Common myeloid progenitor, CD34-positive (primary cell): ENCODE results near the gene ADAMTS7.
A peak's percentile ranks its signal among the peaks of the same experiment; 100 is the strongest.
"Not testable (repeated sequence)": the region's sequence is repeated elsewhere in the genome, so short reads cannot be mapped to it uniquely, and the experiment has no call there.

Source experiments
- CTCF ChIA-PET: fragments of 350-600 bp; sonication (Branson Sonifier 250); formaldehyde crosslinking; loops from one replicate; lab custom pipeline; 2021; ENCODE audit warnings: antibody characterized with exemption; lab: Charles Lee
- POLR2A ChIA-PET: fragments of 350-600 bp; sonication (Branson Sonifier 250); formaldehyde crosslinking; loops from one replicate; lab custom pipeline; 2021; ENCODE audit warnings: antibody characterized with exemption; lab: Charles Lee
- DNase-seq, 3 donors: peaks; one replicate each; pipeline versions ENCODE4 v3.0.0 to v3.0.0-alpha.2; 2013
- H3K27ac ChIP-seq, 2 experiments: 1 replicate in 1 of 2; 2 replicates in 1 of 2; pipeline ENCODE4 v1.7.0; 2013; ENCODE audit warnings: inconsistent platforms in 2 of 2, low read length in 2 of 2, mild to moderate bottlenecking in 2 of 2, low read depth in 1 of 2, moderate library complexity in 1 of 2; ENCODE audit not compliant: severe bottlenecking in 2 of 2, insufficient read depth in 1 of 2, poor library complexity in 1 of 2
- H3K27me3 ChIP-seq, 5 experiments: replicated peaks in 2 of 5; 1 replicate in 3 of 5; 2 replicates in 2 of 5; pipeline versions ENCODE4 v1.6.1 to v1.7.0; 2013; ENCODE audit warnings: low read length in 4 of 5, mild to moderate bottlenecking in 2 of 5, moderate library complexity in 2 of 5, inconsistent platforms in 1 of 5; ENCODE audit not compliant: insufficient read depth in 5 of 5, control insufficient read depth in 4 of 5
- H3K36me3 ChIP-seq, 4 experiments: 1 replicate in 2 of 4; 2 replicates in 2 of 4; pipeline versions ENCODE4 v1.6.1 to v1.7.0; 2013; ENCODE audit warnings: low read length in 3 of 4, control low read depth in 1 of 4, mild to moderate bottlenecking in 1 of 4; ENCODE audit not compliant: control insufficient read depth in 4 of 4, insufficient read depth in 4 of 4
- H3K4me1 ChIP-seq, 4 experiments: 1 replicate in 3 of 4; 2 replicates in 1 of 4; pipeline versions ENCODE4 v1.6.1 to v1.7.1; 2013; ENCODE audit warnings: low read length in 3 of 4, mild to moderate bottlenecking in 3 of 4, control low read depth in 1 of 4, inconsistent platforms in 1 of 4, moderate library complexity in 1 of 4; ENCODE audit not compliant: control insufficient read depth in 4 of 4, insufficient read depth in 4 of 4; ENCODE audit errors: control extremely low read depth in 1 of 4
- H3K4me3 ChIP-seq, 7 experiments: 1 replicate in 4 of 7; 2 replicates in 3 of 7; pipeline versions ENCODE4 v1.5.1 to v1.7.0; 2013; ENCODE audit warnings: mild to moderate bottlenecking in 7 of 7, low read length in 6 of 7, moderate library complexity in 6 of 7, inconsistent platforms in 2 of 7, low read depth in 2 of 7, control low read depth in 1 of 7; ENCODE audit not compliant: insufficient read depth in 4 of 7, control insufficient read depth in 1 of 7; ENCODE audit errors: extremely low read depth in 1 of 7
- H3K9me3 ChIP-seq, 5 experiments: 1 replicate in 4 of 5; 2 replicates in 1 of 5; pipeline versions ENCODE4 v1.6.1 to v1.7.1; 2013; ENCODE audit warnings: low read length in 4 of 5, mild to moderate bottlenecking in 2 of 5, inconsistent platforms in 1 of 5, low read depth in 1 of 5, moderate library complexity in 1 of 5; ENCODE audit not compliant: control insufficient read depth in 4 of 5, insufficient read depth in 2 of 5; ENCODE audit errors: control extremely low read depth in 1 of 5
- WGBS: methylation state at CpG from one replicate; pipeline ENCODE4 v1.1.5; 2013; ENCODE audit not compliant: insufficient coverage; 5-methylcytosine and 5-hydroxymethylcytosine counted together

ADAMTS7 gene

DNA sequence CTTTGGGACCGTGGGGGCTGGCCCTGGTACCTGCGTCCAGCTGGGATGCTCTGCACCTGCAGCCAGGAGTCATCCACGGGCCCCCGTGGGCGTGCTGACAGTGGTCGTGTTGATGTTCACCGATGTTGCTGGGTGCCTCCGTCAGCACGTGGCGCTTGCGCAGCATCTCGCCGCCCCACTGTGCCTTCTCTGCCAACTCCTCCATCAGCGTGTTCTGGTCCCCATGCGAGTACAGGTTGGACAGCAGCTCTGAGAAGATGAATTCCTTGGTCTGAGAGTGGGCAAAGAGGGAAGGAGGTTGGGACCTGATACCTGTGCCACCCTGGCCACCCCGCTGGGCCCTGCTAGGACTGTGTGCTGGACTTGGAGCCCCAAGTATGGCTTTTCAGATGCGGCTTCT lies 61.4 kb downstream of the ADAMTS7 start:
- H3K4me1 ChIP-seq: peaks cover 0 to 4% (median 4%) of the 10 kb centered on the region in 4 experiments
- H3K27ac ChIP-seq: no peak overlapping the region
- 98% methylated on average over 13 of the region's 17 CpGs for WGBS
- CTCF ChIA-PET: interaction anchor here (1.5 to 1.9 kb wide), 2 partner anchors 10 to 113 kb away, joined by 3 to 8 read pairs; no protein-coding TSS in a partner anchor
- no peaks in the 10 kb centered on the region for H3K9me3 ChIP-seq
- no peaks in the 10 kb centered on the region for H3K36me3 ChIP-seq
- POLR2A ChIA-PET: no interaction called here
- H3K4me3 ChIP-seq: no peak overlapping the region
- no peak for DNase-seq
- no peaks in the 10 kb centered on the region for H3K27me3 ChIP-seq

DNA sequence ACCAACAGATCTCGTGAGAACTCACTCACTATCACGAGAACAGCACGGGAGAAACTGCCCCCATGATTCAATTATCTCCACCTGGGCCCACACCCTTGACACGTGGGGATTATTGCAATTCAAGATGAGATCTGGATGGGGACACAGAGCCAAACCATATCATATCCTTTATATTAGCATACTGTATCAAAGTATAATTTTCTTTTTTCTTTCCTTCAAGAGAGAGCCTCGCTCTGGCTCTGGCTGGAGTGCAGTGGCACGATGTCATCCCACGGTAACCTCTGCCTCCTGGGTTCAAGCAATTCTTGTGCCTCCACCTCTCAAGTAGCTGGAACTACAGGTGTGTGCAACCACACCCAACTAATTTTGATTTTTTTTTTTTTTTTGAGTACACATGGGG lies 63.4 kb downstream of the ADAMTS7 start:
- CTCF ChIA-PET, POLR2A ChIA-PET, H3K27me3 ChIP-seq, H3K9me3 ChIP-seq, H3K27ac ChIP-seq, H3K4me1 ChIP-seq, H3K36me3 ChIP-seq, H3K4me3 ChIP-seq, DNase-seq: not testable (repeated sequence)
- WGBS: 88% methylated on average over 5 of the region's 7 CpGs

DNA sequence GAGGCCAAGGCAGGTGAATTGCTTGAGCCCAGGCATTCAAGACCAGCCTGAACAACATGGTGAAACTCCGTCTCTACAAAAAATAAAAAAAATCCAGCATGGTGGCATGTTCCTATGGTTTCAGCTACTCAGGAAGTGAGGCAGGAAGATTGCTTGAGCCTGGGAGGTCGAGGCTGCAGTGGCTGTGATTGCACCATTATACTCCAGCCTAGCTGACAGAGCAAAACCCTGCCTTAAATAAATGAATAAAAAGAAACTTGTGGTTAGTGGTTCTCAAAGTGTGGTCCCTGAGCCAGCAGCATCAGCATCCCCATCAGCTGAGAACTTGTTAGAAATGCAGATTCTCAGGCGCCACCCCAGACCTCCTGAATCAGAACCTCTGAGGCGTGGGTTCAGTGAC lies 69.6 kb downstream of the ADAMTS7 start:
- H3K27me3 ChIP-seq, H3K4me3 ChIP-seq, H3K9me3 ChIP-seq, POLR2A ChIA-PET, H3K36me3 ChIP-seq, DNase-seq, H3K27ac ChIP-seq, H3K4me1 ChIP-seq: not testable (repeated sequence)
- CTCF ChIA-PET: interaction anchor here (0.9 to 4.2 kb wide), 9 partner anchors 11 to 433 kb away, joined by 3 to 13 read pairs (median 4); no protein-coding TSS in a partner anchor
- WGBS: 47% methylated on average over 2 of the region's 4 CpGs

DNA sequence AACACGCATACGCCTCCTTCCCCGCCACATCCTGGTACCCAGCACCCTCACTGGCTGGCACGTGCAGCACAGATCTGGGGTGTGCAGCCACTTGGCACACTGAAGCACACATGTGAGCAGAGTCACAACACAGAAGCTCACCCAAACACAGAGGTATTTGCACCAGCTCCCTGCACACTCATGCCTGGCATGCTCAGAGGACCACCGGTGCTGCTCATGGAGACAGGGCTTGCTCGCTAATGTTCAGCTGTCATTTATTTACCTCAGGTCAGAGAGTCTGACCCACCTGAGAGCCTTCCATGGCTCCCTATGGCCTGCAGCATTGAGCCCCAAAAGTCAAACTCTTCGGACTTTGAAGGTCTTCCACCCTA lies 70.4 kb downstream of the ADAMTS7 start:
- no peak overlapping the region for H3K27ac ChIP-seq
- no peak overlapping the region for H3K4me3 ChIP-seq
- H3K9me3 ChIP-seq: no peaks in the 10 kb centered on the region
- 91% methylated on average over 6 of the region's 7 CpGs for WGBS
- H3K4me1 ChIP-seq: peaks cover 0 to 4% (median 3%) of the 10 kb centered on the region in 4 experiments
- H3K27me3 ChIP-seq: no peaks in the 10 kb centered on the region
- ChIA-PET POLR2A (interaction anchor here (1.2 kb wide), 1 partner anchor 13 kb away, joined by 3 read pairs; no protein-coding TSS in a partner anchor), CTCF (interaction anchor here (0.9 to 4.2 kb wide), 11 partner anchors 10 to 432 kb away, joined by 3 to 13 read pairs (median 4); no protein-coding TSS in a partner anchor)
- DNase-seq: no peak
- H3K36me3 ChIP-seq: no peaks in the 10 kb centered on the region

DNA sequence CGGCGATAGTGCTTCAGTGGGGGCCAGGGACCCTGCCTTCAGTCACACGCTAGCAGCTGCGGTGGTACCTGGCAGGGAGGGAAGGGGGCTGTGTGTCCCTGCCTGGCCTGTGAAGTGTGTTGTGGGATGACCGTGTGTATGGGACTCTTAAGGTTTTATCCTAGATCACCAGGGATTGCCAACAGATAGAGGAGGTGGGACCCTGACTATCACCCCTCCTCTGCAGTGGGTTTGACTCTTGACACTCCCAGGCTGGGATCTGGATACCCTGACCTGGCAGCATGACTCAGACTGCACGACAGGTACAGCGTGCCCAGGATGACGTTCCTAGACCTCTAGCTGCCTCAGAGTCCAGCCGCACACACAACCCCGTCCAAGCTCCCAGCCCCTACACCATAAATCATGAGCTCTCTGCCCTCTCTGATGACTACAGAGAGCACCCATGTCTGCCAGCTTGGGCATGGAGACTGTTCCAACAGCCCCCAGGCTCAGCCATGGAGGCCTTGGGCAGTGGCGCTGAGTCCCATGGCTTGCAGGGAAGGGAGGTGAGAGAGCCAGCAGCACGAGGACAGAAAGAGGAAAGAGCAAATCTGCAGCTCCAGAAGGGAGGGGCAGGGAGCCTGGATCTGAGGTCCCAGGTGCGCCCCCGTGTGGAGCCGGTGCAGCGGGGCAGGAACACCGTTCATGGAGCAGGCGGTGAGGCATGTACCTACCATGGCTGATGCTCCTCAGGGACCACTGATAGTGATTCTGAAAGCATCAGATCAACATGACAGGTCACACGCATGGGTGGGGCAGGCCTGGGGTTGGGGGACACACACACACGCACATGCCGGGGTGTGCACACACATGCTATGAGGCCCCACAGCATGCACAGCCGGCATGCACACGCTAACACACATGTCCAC lies 71.0 kb downstream of the ADAMTS7 start:
- Histone ChIP-seq H3K27ac (no peak overlapping the region), H3K36me3 (no peaks in the 10 kb centered on the region), H3K4me3 (no peak overlapping the region), H3K27me3 (no peaks in the 10 kb centered on the region), H3K9me3 (no peaks in the 10 kb centered on the region), H3K4me1 (peaks cover 0 to 4% (median 3%) of the 10 kb centered on the region in 4 experiments)
- DNase-seq: peak; percentile 78 to 85 (median 84)
- 33% methylated on average over 13 of the region's 23 CpGs for WGBS
- CTCF ChIA-PET: interaction anchor here (1.0 to 4.2 kb wide), 11 partner anchors 9 to 126 kb away, joined by 3 to 13 read pairs (median 4); no protein-coding TSS in a partner anchor
- POLR2A ChIA-PET: interaction anchor here (0.6 to 1.2 kb wide), 2 partner anchors 12 to 56 kb away, joined by 3 read pairs; no protein-coding TSS in a partner anchor

DNA sequence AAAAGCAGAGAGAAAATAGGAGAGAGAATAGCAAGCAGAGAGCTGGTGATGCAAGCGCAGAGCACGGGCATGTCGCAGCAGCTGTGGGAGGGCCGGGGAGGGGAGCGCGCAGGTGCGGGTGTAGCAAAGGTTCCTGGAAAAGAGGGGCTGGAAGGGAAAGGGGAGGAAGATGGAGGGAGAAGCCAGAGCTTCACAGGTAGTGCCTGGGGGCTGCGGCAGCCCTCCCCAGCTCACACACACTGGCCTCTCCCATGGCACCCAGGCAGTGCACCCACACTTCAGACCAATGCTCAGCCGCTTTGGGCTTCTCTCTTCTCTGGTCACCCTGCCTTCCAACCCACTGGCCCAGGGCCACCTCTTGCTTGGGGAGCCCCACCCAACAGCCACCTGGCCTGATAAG lies 72.1 kb downstream of the ADAMTS7 start:
- Histone ChIP-seq H3K36me3 (no peaks in the 10 kb centered on the region), H3K4me3 (no peak overlapping the region), H3K9me3 (no peaks in the 10 kb centered on the region), H3K27ac (no peak overlapping the region), H3K27me3 (peaks cover 0 to 3% (median 0%) of the 10 kb centered on the region in 5 experiments), H3K4me1 (peaks cover 0 to 4% (median 3%) of the 10 kb centered on the region in 4 experiments)
- POLR2A ChIA-PET: no interaction called here
- DNase-seq: no peak
- 99% methylated on average over 8 of the region's 9 CpGs for WGBS
- CTCF ChIA-PET: interaction anchor here (1.0 to 4.2 kb wide), 9 partner anchors 11 to 125 kb away, joined by 3 to 13 read pairs (median 5); no protein-coding TSS in a partner anchor
